Small intestine (tissue), 7 donors: ENCODE results near the gene CHRNB2. TPM values are rescaled to one million over a fixed set of nuclear protein-coding genes. Genes with fewer than 3 reads are reported as not detected.

Experiments used
- DNase-seq, 2 donors: peaks; one replicate each; pipeline versions ENCODE4 v3.0.0 to v3.0.0-alpha.2; 2013
- FAIRE-seq: peaks from 2 replicates; lab custom pipeline; 2012; peaks lifted over from hg19 to GRCh38; lab: Jason Lieb, UNC
- H3K27ac ChIP-seq, 3 donors: one replicate each; pipeline ENCODE4 v1.5.1; 2013; ENCODE audit warnings: low read length in 2 of 3, mild to moderate bottlenecking in 2 of 3, control low read depth in 1 of 3, inconsistent platforms in 1 of 3, low read depth in 1 of 3, moderate library complexity in 1 of 3
- H3K27me3 ChIP-seq, 3 donors: one replicate each; pipeline ENCODE4 v1.6.1; 2013; ENCODE audit warnings: low read length in 3 of 3, inconsistent platforms in 1 of 3; ENCODE audit not compliant: control insufficient read depth in 3 of 3, insufficient read depth in 3 of 3
- H3K36me3 ChIP-seq, 3 donors: one replicate each; pipeline ENCODE4 v1.6.1; 2013; ENCODE audit warnings: low read length in 3 of 3, inconsistent platforms in 1 of 3, low read depth in 1 of 3, mild to moderate bottlenecking in 1 of 3, moderate library complexity in 1 of 3; ENCODE audit not compliant: control insufficient read depth in 3 of 3, insufficient read depth in 2 of 3
- H3K4me1 ChIP-seq, 3 donors: one replicate each; pipeline ENCODE4 v1.6.1; 2013; ENCODE audit warnings: low read length in 2 of 3, inconsistent platforms in 1 of 3, low read depth in 1 of 3, mild to moderate bottlenecking in 1 of 3, moderate library complexity in 1 of 3; ENCODE audit not compliant: control insufficient read depth in 3 of 3, insufficient read depth in 2 of 3
- H3K4me3 ChIP-seq, 3 donors: one replicate each; pipeline ENCODE4 v1.5.1; 2013; ENCODE audit warnings: low read length in 3 of 3, control low read depth in 1 of 3, inconsistent platforms in 1 of 3, low read depth in 1 of 3, mild to moderate bottlenecking in 1 of 3, moderate library complexity in 1 of 3
- H3K9me3 ChIP-seq, 2 donors: one replicate each; pipeline ENCODE4 v1.6.1; 2013; ENCODE audit warnings: low read depth in 1 of 2, low read length in 1 of 2; ENCODE audit not compliant: control insufficient read depth in 2 of 2, insufficient read depth in 1 of 2
- WGBS, 3 donors: extraction: QIAGEN DNeasy Blood & Tissue Kit; methylation state at CpG; one replicate each; pipeline ENCODE4 v1.1.7; 2013; 5-methylcytosine and 5-hydroxymethylcytosine counted together
- polyA plus RNA-seq, 4 donors: library from polyadenylated mRNA; stranded (reverse) in 3 of 4; unstranded in 1 of 4; fragments of 200-250 nt in 3 of 4; fragments of 120-200 nt in 1 of 4; gene quantifications; one replicate each; pipeline versions ENCODE4 v1.2.1 to v1.2.3, GENCODE V29; 2013
- donor health status: healthy with polysubstance abuse.
- donor health status: control.
- donor health status: control.
- donor health status: Bipolar disorder and iron deficiency.
- donor health status: healthy.

Gene CHRNB2
- polyA plus RNA-seq, 4 donors: 0.75 to 0.95 TPM; not detected in 2

DNA sequence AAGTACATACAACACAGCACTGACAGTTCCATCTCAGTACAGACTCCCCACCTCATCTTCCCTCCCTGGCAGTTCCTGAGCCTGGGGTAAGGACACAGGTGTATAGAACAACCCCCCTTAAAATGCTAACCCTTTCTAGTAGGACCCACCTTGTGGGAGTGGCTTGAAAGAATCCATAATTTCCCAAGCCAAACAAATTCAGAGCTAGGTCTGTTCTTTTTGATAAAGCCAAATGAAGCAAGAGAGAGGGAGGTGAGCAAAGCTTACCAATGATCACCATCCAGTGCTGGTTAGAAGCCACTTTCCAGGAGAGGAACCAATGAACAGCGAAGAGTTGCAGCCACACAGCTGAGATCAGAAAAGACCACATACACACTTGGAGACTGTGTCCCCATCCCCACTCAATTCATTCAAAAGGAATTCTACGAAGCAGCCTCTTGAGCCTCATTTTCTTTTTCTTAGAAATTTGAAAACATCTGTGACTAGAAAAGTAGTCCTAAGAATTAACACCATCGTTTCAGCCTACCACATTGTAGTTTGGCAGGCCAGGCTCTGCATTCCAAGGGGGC, 18.3 kb upstream of the CHRNB2 start:
- WGBS, 3 donors: 69 to 80% (median 79%) methylated on average over 3 of the region's 3 CpGs

DNA sequence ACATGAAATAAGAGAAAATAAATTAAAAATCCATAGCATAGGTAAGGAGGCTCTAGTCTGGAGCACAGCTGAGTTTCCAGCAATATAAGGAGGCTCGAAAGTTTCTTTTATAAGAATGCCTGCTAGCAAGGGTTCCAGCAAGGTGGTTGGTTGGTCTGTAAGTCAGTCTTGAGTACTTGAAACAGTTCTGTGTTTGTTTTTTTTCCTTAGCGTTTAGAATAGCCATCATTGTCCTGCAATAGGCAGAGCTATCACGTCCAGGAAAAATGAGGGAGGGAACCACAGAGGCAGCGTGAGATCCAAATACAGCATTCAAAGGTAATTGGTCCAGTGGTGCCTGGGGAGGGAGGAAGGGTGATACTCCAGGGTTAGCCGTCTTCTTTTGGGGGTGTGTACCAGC, 17.5 kb upstream of the CHRNB2 start:
- peaks cover 0 to 8% (median 4%) of the 10 kb centered on the region in 3 donors for H3K4me1 ChIP-seq
- peaks cover 31 to 57% (median 42%) of the 10 kb centered on the region in 3 donors for H3K36me3 ChIP-seq
- FAIRE-seq (no peak), DNase-seq (no peak)
- H3K27me3 ChIP-seq: no peaks in the 10 kb centered on the region
- H3K4me3 ChIP-seq: no peak overlapping the region
- H3K9me3 ChIP-seq: no peaks in the 10 kb centered on the region
- 60 to 74% (median 63%) methylated on average over 5 of the region's 5 CpGs for WGBS, 3 donors
- H3K27ac ChIP-seq: no peak overlapping the region

More for the DNA sequence above, 18.3 kb upstream of the CHRNB2 start:
- Histone ChIP-seq H3K36me3 (peaks cover 26 to 49% (median 34%) of the 10 kb centered on the region in 3 donors), H3K9me3 (no peaks in the 10 kb centered on the region), H3K4me1 (peaks cover 0 to 8% (median 4%) of the 10 kb centered on the region in 3 donors), H3K27ac (no peak overlapping the region), H3K4me3 (no peak overlapping the region), H3K27me3 (no peaks in the 10 kb centered on the region)
- FAIRE-seq (no peak), DNase-seq (no peak)

DNA sequence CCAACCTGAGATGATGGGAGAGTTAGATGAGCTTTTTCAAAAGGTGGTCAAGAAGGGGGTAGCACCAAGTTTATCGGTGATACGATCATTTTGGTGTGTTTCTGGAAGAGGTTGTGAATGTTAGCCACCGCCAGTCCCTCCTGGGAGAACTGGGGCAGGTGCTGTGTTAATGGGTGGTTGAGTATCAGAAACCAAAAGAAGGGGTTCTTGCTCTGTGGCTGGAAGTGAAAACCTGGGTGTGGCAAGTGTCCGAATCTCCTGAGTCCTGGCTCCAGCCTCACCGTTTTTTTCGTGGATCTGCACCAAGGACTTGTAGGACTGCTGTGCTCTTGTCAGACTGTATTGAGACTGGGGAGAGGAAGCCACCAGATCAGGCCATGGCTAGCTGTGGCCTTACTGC, 16.9 kb upstream of the CHRNB2 start:
- Histone ChIP-seq H3K27me3 (no peaks in the 10 kb centered on the region), H3K4me3 (no peak overlapping the region), H3K9me3 (no peaks in the 10 kb centered on the region), H3K36me3 (peaks cover 33 to 62% (median 44%) of the 10 kb centered on the region in 3 donors), H3K4me1 (peaks cover 0 to 8% (median 4%) of the 10 kb centered on the region in 3 donors), H3K27ac (no peak overlapping the region)
- 59 to 75% (median 74%) methylated on average over 6 of the region's 6 CpGs for WGBS, 3 donors
- FAIRE-seq (no peak), DNase-seq (no peak)

DNA sequence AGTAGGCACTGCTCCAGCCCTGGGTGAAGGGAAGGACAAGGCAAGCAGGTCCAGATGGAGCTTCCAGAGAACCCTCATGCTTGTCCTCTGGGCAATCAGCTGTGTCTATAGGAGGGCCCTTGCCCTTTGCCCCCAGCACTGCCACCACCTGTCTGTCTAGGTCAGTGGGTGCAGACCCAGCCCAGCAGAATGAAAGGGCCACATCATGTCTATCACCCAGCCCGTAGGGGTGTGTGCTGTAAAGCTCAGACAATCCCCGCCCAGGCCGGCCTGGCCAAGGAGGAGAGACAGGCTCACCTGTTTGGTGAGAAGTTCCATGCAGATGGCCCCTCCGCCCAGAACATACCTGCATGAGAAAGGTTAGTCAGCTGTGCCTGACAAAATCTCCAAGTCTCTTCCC, 16.1 kb upstream of the CHRNB2 start:
- Histone ChIP-seq H3K4me3 (no peak overlapping the region), H3K27me3 (no peaks in the 10 kb centered on the region), H3K36me3 (peaks cover 35 to 66% (median 46%) of the 10 kb centered on the region in 3 donors), H3K9me3 (no peaks in the 10 kb centered on the region), H3K4me1 (peaks cover 2 to 9% (median 4%) of the 10 kb centered on the region in 3 donors), H3K27ac (no peak overlapping the region)
- FAIRE-seq (no peak), DNase-seq (peak in 1 of 2 donors; percentile 34)
- WGBS, 3 donors: 42 to 70% (median 56%) methylated on average over 4 of the region's 4 CpGs

DNA sequence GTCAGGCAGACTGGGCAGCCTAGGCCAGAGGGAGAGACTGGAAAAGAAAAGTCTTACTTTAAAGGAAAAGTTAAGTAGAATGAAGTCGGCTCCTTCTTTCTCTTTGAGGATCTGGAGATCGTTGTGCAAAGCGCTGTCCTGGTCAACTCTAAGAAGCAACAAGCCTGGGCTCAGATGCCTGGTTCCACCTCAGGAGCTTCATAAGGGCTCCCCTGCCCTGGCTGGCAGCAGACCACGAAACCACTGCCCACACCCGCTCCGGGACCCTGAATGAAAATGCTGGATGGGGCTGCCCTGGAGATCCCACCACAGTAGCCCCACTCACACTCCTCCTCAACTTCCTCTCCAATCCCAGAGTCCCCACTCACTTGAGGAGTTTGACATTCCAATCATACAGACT, 15.5 kb upstream of the CHRNB2 start:
- H3K4me1 ChIP-seq: peaks cover 2 to 6% (median 5%) of the 10 kb centered on the region in 3 donors

DNA sequence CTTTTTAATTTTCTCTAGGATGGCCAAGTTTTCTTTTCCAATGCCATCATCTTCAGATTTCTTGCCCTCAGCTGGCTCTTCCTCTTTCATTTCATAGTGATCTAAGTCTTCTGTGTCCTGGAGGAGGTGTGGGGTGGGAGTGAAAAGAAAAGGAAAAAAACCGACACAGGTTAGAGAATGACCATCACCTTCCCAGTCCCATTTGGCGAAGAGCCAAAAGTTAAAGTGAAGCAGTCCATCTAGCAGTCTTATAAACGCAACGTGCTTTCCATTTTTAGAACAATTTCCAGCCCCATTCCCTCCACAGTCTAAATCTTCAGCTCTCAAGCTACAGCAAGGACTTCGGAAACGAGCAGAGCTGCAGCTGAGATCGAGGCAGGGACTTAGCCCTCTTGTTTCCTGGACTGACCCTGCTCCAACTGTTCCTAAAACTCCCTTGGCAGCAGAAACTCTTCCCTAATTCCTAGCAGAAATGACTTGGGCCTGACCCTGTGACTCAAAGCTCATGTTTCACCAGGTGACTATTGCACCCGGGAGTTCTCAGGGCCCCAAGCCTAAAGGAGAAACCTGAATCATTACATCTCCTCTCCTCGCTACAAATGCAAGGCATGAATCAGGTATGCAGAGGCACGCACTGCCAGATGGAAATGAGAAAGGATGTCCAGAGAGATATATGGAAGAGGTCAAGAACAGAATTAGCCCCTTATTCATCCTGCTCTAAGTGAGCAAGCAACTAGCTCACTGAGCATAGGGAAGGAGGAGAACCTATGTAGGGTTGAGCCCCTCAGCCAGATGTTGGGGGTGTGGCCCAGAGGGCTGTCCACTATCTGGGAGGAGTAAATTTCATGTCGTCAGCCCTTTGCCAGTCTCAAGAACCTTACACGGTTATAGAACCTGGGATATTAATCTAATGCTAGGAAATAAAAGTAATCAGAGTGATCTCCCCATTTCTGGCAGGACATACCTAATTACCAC, 14.2 kb upstream of the CHRNB2 start:
- no peak for DNase-seq
- Histone ChIP-seq H3K27ac (no peak overlapping the region), H3K9me3 (no peaks in the 10 kb centered on the region), H3K27me3 (no peaks in the 10 kb centered on the region), H3K4me3 (no peak overlapping the region), H3K36me3 (peaks cover 35 to 65% (median 46%) of the 10 kb centered on the region in 3 donors), H3K4me1 (peaks cover 2 to 6% (median 4%) of the 10 kb centered on the region in 3 donors)
- FAIRE-seq: no peak
- 75 to 80% (median 76%) methylated on average over 12 of the region's 12 CpGs for WGBS, 3 donors

More for the DNA sequence above, 15.5 kb upstream of the CHRNB2 start:
- FAIRE-seq: no peak
- Histone ChIP-seq H3K27me3 (no peaks in the 10 kb centered on the region), H3K9me3 (no peaks in the 10 kb centered on the region), H3K36me3 (peaks cover 35 to 68% (median 46%) of the 10 kb centered on the region in 3 donors), H3K4me3 (no peak overlapping the region), H3K27ac (no peak overlapping the region)
- no peak for DNase-seq
- WGBS, 3 donors: 85 to 96% (median 90%) methylated on average over 6 of the region's 6 CpGs

DNA sequence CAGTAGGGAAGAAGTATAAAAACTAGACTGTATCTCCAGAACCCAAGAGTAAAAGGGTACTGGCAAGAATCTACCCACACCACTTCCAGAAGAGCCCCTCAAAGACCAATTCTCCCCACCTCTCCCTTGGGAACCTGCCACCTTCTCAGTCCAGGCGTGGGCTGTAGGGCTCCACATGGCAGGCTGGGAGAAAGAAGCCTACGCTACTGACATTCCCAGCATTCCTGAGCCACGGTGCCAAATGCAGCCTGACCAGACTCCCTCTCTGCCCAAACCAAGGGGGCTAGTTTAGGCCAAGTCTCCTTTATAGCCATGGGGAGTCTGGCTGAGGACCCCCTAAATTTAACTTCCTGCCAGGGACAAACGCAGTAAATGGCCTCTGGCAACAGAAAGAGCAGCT, 11.2 kb upstream of the CHRNB2 start:
- FAIRE-seq: no peak
- no peak for DNase-seq
- Histone ChIP-seq H3K27ac (no peak overlapping the region), H3K4me3 (peak overlapping the region in 1 of 3 donors; percentile 66), H3K9me3 (no peaks in the 10 kb centered on the region), H3K4me1 (peaks cover 2 to 10% (median 4%) of the 10 kb centered on the region in 3 donors), H3K36me3 (peaks cover 26 to 42% (median 36%) of the 10 kb centered on the region in 3 donors), H3K27me3 (no peaks in the 10 kb centered on the region)
- 38 to 43% (median 40%) methylated on average over 4 of the region's 4 CpGs for WGBS, 3 donors

DNA sequence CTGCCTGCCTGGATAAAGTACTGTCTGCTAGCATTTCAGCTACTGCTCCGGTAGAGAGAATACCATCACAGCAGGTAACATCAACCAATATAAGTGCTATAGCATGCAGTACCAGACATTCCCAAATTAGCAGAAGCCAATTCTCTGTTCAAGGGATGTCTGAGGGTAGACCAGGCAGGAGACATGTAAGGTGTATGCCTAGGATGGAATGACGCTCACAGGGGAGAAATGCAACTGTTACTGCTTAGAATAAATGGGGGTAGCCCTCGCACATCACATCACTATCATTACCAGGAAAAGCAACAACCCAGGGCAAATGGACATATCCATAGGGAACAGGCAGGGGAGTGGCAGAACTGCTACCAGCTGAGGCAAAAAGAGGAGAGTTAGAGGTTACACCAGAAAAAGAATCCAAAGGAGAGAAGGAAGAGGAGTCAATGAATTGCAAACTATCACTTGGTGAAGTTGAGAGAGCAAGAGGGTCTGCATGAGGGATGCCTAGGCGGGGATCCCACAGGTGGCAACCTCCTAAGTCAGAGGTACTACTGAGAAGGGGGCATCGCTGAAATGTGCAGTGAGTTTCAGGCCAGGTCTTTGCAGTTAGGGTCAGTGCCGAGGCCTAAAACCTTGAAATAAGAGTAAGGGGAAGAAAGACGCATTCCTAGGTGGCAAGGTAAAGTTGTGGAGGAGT, 10.2 kb upstream of the CHRNB2 start:
- no peaks in the 10 kb centered on the region for H3K9me3 ChIP-seq
- peaks cover 2 to 10% (median 2%) of the 10 kb centered on the region in 3 donors for H3K4me1 ChIP-seq
- WGBS, 3 donors: 3 to 11% (median 6%) methylated on average over 7 of the region's 7 CpGs
- H3K27ac ChIP-seq: peak overlapping the region in 1 of 3 donors; percentile 46
- FAIRE-seq (no peak), DNase-seq (peak in 1 of 2 donors; percentile 20)
- H3K4me3 ChIP-seq: peak overlapping the region; percentile 66 to 99 (median 90)
- H3K27me3 ChIP-seq: no peaks in the 10 kb centered on the region
- peaks cover 19 to 32% (median 26%) of the 10 kb centered on the region in 3 donors for H3K36me3 ChIP-seq
